Measurements from ENCODE around the gene LRRC32. TPM values are rescaled to one million over a fixed set of nuclear protein-coding genes. Genes with fewer than 3 reads are reported as not detected.

Gene LRRC32
- polyA plus RNA-seq, 1 donor from 2014 or later, result not detected

DNA sequence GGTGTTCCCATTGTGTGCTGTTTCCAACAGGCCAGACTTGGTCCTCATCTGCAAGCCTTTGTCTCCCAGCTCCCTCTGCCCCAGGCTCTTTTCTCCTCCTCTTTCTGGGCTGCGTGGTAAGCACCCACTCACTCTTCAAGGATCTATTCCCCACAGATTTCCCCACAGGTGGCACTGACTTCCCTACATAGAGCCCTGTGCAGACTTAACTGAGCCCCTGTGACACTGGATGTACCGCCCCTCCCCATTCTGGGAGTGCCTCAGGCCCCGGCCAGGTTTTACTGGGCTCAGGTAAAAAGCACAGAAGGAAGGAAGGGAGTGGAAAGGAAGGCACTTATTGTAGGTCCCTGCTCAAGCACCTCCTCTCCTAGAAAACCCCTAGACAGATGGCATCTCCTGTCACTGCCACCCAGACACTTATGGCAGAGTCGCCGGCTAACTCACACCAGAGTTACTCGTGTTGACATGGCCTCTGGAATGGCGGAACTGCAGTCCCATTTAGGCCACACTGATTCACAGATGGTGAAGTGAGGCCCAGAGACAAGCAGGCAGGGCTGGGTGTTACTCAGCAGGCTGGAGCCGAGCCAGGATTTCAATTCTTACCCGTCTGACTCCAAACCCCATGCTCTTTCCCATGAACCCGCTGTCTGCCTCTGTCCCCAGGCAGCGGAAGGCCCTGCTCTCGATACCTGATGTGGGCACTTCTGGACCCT lies 47.2 kb downstream of the LRRC32 start:
- TF ChIP-seq RAD21 (conservative IDR thresholded peaks at IDR 0.05) (no peak), EZH2 (IDR thresholded peaks at IDR 0.05; ENCODE audit: borderline replicate concordance, insufficient read depth, low read length, poor library complexity, severe bottlenecking) (no peak), POLR2AphosphoS5 (IDR thresholded peaks at IDR 0.05) (no peak), SMC3 (conservative IDR thresholded peaks at IDR 0.05; ENCODE audit: poor library complexity) (no peak), TAF1 (IDR thresholded peaks at IDR 0.05; ENCODE audit: low read depth) (no peak), MXI1 (conservative IDR thresholded peaks at IDR 0.05; ENCODE audit: poor library complexity, severe bottlenecking) (no peak), EP300 (conservative IDR thresholded peaks at IDR 0.05; ENCODE audit: poor library complexity, severe bottlenecking) (no peak), CTCF (IDR thresholded peaks at IDR 0.05; ENCODE audit: poor library complexity, severe bottlenecking) (no peak)
- TF ChIP-seq, protein P1, sequence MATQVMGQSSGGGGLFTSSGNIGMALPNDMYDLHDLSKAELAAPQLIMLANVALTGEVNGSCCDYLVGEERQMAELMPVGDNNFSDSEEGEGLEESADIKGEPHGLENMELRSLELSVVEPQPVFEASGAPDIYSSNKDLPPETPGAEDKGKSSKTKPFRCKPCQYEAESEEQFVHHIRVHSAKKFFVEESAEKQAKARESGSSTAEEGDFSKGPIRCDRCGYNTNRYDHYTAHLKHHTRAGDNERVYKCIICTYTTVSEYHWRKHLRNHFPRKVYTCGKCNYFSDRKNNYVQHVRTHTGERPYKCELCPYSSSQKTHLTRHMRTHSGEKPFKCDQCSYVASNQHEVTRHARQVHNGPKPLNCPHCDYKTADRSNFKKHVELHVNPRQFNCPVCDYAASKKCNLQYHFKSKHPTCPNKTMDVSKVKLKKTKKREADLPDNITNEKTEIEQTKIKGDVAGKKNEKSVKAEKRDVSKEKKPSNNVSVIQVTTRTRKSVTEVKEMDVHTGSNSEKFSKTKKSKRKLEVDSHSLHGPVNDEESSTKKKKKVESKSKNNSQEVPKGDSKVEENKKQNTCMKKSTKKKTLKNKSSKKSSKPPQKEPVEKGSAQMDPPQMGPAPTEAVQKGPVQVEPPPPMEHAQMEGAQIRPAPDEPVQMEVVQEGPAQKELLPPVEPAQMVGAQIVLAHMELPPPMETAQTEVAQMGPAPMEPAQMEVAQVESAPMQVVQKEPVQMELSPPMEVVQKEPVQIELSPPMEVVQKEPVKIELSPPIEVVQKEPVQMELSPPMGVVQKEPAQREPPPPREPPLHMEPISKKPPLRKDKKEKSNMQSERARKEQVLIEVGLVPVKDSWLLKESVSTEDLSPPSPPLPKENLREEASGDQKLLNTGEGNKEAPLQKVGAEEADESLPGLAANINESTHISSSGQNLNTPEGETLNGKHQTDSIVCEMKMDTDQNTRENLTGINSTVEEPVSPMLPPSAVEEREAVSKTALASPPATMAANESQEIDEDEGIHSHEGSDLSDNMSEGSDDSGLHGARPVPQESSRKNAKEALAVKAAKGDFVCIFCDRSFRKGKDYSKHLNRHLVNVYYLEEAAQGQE (IDR thresholded peaks at IDR 0.05; ENCODE audit: borderline replicate concordance), result no peak
- Histone ChIP-seq H3K4me3 (ENCODE audit: low read length) (no peak overlapping the region), H3K9ac (ENCODE audit: low read length) (no peak overlapping the region), H3K9me3 (ENCODE audit: low read length) (peaks cover 1% of the 10 kb centered on the region), H3K27me3 (ENCODE audit: insufficient read depth, low read depth, low read length) (no peaks in the 10 kb centered on the region), H3F3A (ENCODE audit: insufficient read depth, low read length, poor library complexity, severe bottlenecking) (no peaks in the 10 kb centered on the region), H3K79me2 (replicated peaks; ENCODE audit: insufficient read depth, low read length) (no peaks in the 10 kb centered on the region), H4K20me1 (ENCODE audit: insufficient read depth) (no peaks in the 10 kb centered on the region), H3K36me3 (ENCODE audit: insufficient read depth, low read length) (no peaks in the 10 kb centered on the region), H3K9me2 (ENCODE audit: insufficient read depth, low read length) (no peaks in the 10 kb centered on the region), H3K27ac (ENCODE audit: low read length) (no peak overlapping the region), H2AFZ (ENCODE audit: low read depth, low read length) (no peak overlapping the region), H3K4me2 (ENCODE audit: low read length) (no peak overlapping the region)

DNA sequence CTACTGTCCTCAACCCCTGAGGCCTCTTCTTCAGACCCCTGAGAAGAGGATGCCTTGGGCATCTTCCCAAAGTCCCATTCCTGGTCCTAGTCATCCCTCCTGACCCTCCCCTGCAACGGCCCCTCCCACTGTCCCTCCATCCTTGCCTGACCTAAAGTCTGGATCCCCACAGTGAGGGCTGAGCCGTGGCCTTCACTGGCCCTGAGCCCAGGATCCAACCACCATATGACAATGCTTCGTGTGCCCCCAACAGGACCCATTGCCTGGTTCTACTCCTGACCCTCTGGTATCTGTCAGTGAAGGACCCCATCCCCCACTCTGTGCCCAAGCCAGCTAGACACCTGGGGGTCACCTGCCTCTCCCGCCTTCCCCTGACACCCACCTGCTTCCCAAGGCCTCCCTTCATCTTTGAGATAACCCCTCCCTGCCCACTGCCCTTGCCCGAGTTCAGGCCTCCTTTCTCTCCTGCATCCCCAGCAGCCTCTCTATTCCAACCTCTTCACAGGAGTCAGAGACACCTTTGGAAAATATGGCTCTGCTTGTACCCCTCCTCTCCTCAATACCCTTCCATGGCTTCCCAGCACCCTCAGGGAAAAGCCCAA lies 48.0 kb downstream of the LRRC32 start:
- Histone ChIP-seq H3K79me2 (replicated peaks; ENCODE audit: insufficient read depth, low read length) (no peaks in the 10 kb centered on the region), H4K20me1 (ENCODE audit: insufficient read depth) (no peaks in the 10 kb centered on the region), H3K9me3 (ENCODE audit: low read length) (peaks cover 4% of the 10 kb centered on the region), H2AFZ (ENCODE audit: low read depth, low read length) (no peak overlapping the region), H3F3A (ENCODE audit: insufficient read depth, low read length, poor library complexity, severe bottlenecking) (no peaks in the 10 kb centered on the region), H3K4me3 (ENCODE audit: low read length) (no peak overlapping the region), H3K27ac (ENCODE audit: low read length) (no peak overlapping the region), H3K36me3 (ENCODE audit: insufficient read depth, low read length) (no peaks in the 10 kb centered on the region), H3K9ac (ENCODE audit: low read length) (no peak overlapping the region), H3K27me3 (ENCODE audit: insufficient read depth, low read depth, low read length) (no peaks in the 10 kb centered on the region), H3K4me2 (ENCODE audit: low read length) (no peak overlapping the region), H3K9me2 (ENCODE audit: insufficient read depth, low read length) (no peaks in the 10 kb centered on the region)
- TF ChIP-seq MXI1 (conservative IDR thresholded peaks at IDR 0.05; ENCODE audit: poor library complexity, severe bottlenecking) (no peak), POLR2AphosphoS5 (IDR thresholded peaks at IDR 0.05) (no peak), CTCF (IDR thresholded peaks at IDR 0.05; ENCODE audit: poor library complexity, severe bottlenecking) (no peak), SMC3 (conservative IDR thresholded peaks at IDR 0.05; ENCODE audit: poor library complexity) (no peak), RAD21 (conservative IDR thresholded peaks at IDR 0.05) (no peak), TAF1 (IDR thresholded peaks at IDR 0.05; ENCODE audit: low read depth) (no peak), EP300 (conservative IDR thresholded peaks at IDR 0.05; ENCODE audit: poor library complexity, severe bottlenecking) (no peak), EZH2 (IDR thresholded peaks at IDR 0.05; ENCODE audit: borderline replicate concordance, insufficient read depth, low read length, poor library complexity, severe bottlenecking) (no peak)
- TF ChIP-seq, protein P1 (IDR thresholded peaks at IDR 0.05; ENCODE audit: borderline replicate concordance), result no peak

Measured in neural cell (in vitro differentiated cells).